ENCODE data around the gene TRIM31. TPM values are rescaled to one million over a fixed set of nuclear protein-coding genes. Genes with fewer than 3 reads are reported as not detected.

TRIM31 gene
- total and polyA plus RNA-seq, 10 of the 15 experiments (the other 5 are each of a cell fraction or from before 2014, with no cell fraction given) = 0.09 to 20.5 (median 0.31) TPM; not detected in 3

GRCh38 chr6:30144811-30145210 is 31.9 kb upstream of the TRIM31 start:
- BruUV-seq (replicated peaks) = no TSS peak
- Histone ChIP-seq H3K9ac (ENCODE audit: control insufficient read depth, insufficient read depth, low read length) (no peak overlapping the region), H3K9me3 (replicated peaks; ENCODE audit: control insufficient read depth, insufficient read depth, low read length) (no peaks in the 10 kb centered on the region), H3K79me2 (ENCODE audit: control insufficient read depth, insufficient read depth, low read length) (no peaks in the 10 kb centered on the region), H3K36me3 (ENCODE audit: control insufficient read depth in 2 of 2, insufficient read depth in 2 of 2, low read length in 1 of 2) (no peaks in the 10 kb centered on the region), H3K4me2 (ENCODE audit: control insufficient read depth, insufficient read depth) (no peak overlapping the region), H3K27me3 (replicated peaks in 1 of 2; ENCODE audit: control insufficient read depth in 2 of 2, insufficient read depth in 2 of 2, low read length in 1 of 2) (peaks cover 0 to 3% of the 10 kb centered on the region in 2 experiments; a peak in 2 of 4 replicates), H2AFZ (ENCODE audit: control insufficient read depth, low read depth, low read length) (no peak overlapping the region), H3K27ac (ENCODE audit: control insufficient read depth, insufficient read depth) (no peak overlapping the region), H3K4me1 (ENCODE audit: control insufficient read depth, insufficient read depth, low read length) (no peaks in the 10 kb centered on the region; the same call in 1 of the 2 replicates), H4K20me1 (ENCODE audit: control insufficient read depth, insufficient read depth) (no peaks in the 10 kb centered on the region), H3K4me3 (no peak overlapping the region)
- in situ Hi-C loops (cut with MboI) = no loop called here
- DNase-seq (ENCODE audit: low read depth, low spot score) (no peak), FAIRE-seq (no peak), ATAC-seq (no peak)
- intact Hi-C loops (cut with micrococcal nuclease; ENCODE audit: unreplicated experiment) = no loop called here
- RAD21 ChIA-PET (ENCODE audit: unreplicated experiment) = interaction anchor here (1.2 kb wide), 1 partner anchor 41 kb away, joined by 3 read pairs; no protein-coding TSS in a partner anchor
- SMC1A ChIA-PET (ENCODE audit: uncharacterized antibody, unreplicated experiment) = interaction anchor here (1.4 to 2.9 kb wide), 2 partner anchors 13 to 23 kb away, joined by 3 to 14 read pairs; no protein-coding TSS in a partner anchor
- CTCF ChIA-PET = interaction anchor here (1.2 to 3.8 kb wide), 2 partner anchors 14 to 40 kb away, joined by 3 to 28 read pairs; no protein-coding TSS in a partner anchor
- no peak for TF ChIP-seq KDM1A (IDR thresholded peaks at IDR 0.05; ENCODE audit: borderline replicate concordance)
- no peak for TF ChIP-seq FOXK2 (IDR thresholded peaks at IDR 0.05)
- TF ChIP-seq CREM (IDR thresholded peaks at IDR 0.05; ENCODE audit: low read depth) = no peak
- TF ChIP-seq GATAD2B (conservative IDR thresholded peaks at IDR 0.05; ENCODE audit: low read depth) = no peak
- TF ChIP-seq FOXM1 (IDR thresholded peaks at IDR 0.05; ENCODE audit: low read depth, low read length) = no peak
- no peak for TF ChIP-seq YBX1 (IDR thresholded peaks at IDR 0.05)
- no peak for TF ChIP-seq TBL1XR1 (IDR thresholded peaks at IDR 0.05; ENCODE audit: low read depth, low read length)
- no peak for TF ChIP-seq ETV6 (conservative IDR thresholded peaks at IDR 0.05 in 1 of 2, IDR thresholded peaks at IDR 0.05 in 1 of 2; ENCODE audit: borderline replicate concordance in 1 of 2, low read depth in 1 of 2)
- TF ChIP-seq MLLT1 (IDR thresholded peaks at IDR 0.05) = no peak
- no peak for TF ChIP-seq E2F4 (IDR thresholded peaks at IDR 0.05; ENCODE audit: low read depth, low read length)
- no peak for TF ChIP-seq RB1 (IDR thresholded peaks at IDR 0.05; ENCODE audit: borderline replicate concordance)
- TF ChIP-seq CBX5 (IDR thresholded peaks at IDR 0.05; ENCODE audit: low read depth) = no peak
- POLR2A ChIA-PET = interaction anchor here (0.7 kb wide), 1 partner anchor 189 kb away, joined by 3 read pairs; no protein-coding TSS in a partner anchor
- 20% methylated on average over 6 of the region's 6 CpGs for WGBS (ENCODE audit: insufficient coverage, insufficient replicate concordance, low lambda C conversion rate, missing lambda C conversion rate)

All from GM12878 (cell line).